T-helper 1 cell treated with Interleukin-12 subunit alpha and Interleukin-12 subunit beta and Interleukin-4 antibody, amounts not matched to agents 30 ng/mL and 1 ng/mL, for 36 hours (primary cell): Measurements from ENCODE around the gene KRT8. TPM values are rescaled to one million over a fixed set of nuclear protein-coding genes. Genes with fewer than 3 reads are reported as not detected.

Experiments
- intact Hi-C: fragments of 100-400 bp; cut with micrococcal nuclease; formaldehyde crosslinking; loops from one replicate; pipeline ENCODE4 v1.15.1; 2024
- total RNA-seq: library from RNA; stranded (reverse); gene quantifications from 2 replicates; pipeline ENCODE4 v1.2.3, GENCODE V29; 2022

KRT8 gene
- total RNA-seq, 1 donor from 2014 or later, result not detected

DNA sequence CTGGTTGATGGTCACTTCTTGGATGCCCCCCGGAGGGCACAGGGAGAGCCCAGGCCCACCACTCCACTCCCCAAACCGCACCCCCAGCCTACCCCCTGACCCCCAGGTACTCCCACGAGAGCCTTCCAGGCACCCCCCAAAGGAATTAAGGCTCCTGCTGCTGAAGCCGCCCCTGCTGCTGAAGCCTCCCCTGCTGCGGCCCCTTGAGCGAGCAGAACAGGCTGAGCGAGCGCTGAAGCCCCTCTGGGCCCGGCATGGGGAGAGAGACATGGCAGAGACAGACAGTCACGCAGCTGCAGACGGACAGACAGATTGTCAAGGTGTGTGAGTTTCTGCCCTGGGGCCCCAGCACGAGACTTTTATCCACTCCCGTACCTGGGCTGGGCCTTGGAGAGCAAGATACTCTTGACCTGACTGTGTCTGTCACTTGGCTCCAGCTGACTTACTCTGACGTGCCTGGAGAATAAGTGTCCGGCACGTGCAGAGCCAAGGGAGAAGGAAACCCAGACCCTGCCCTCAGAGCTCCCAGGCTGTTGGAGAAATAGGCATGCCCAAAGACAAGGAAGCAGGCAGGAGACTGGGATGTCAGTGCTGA is 56.1 kb downstream of the KRT8 start, which contains the start of gene KRT78:
Gene KRT78, minus strand, starts transcription at position 334 of the 595 bp plus-strand sequence. Its CDS starts 64 bp downstream, at position 270.
- intact Hi-C loops, result no loop called here

GRCh38 chr12:52847335-52848102 is 57.4 kb downstream of the KRT8 start:
- intact Hi-C loops, result no loop called here

Other genes with a start within 250 kb of the KRT8 start
- 0.39 and 0.51 TPM in 2 replicates for gene KRT1, start 224.7 kb downstream of the KRT8 start, total RNA-seq
- not detected in 2 replicates for gene KRT77, start 201.6 kb downstream of the KRT8 start, total RNA-seq
- gene KRT76, start 127.7 kb downstream of the KRT8 start, total RNA-seq, result not detected in 2 replicates
- not detected in 2 replicates for gene KRT3, start 109.0 kb downstream of the KRT8 start, total RNA-seq
- gene KRT4, start 91.0 kb downstream of the KRT8 start, total RNA-seq, result not detected in 2 replicates
- gene KRT79, start 70.8 kb downstream of the KRT8 start, total RNA-seq, result not detected in 2 replicates
- not detected in 2 replicates for gene KRT78, start 56.1 kb downstream of the KRT8 start, total RNA-seq
- gene KRT18, start 44.0 kb upstream of the KRT8 start, total RNA-seq, result 0.88 and 1.0 TPM in 2 replicates
- gene EIF4B, start 101.4 kb upstream of the KRT8 start, total RNA-seq, result 356 and 374 TPM in 2 replicates
- 1.7 and 2.5 TPM in 2 replicates for gene TNS2, start 145.0 kb upstream of the KRT8 start, total RNA-seq
- 33.9 and 35.7 TPM in 2 replicates for gene SPRYD3, start 174.3 kb upstream of the KRT8 start, total RNA-seq
- gene IGFBP6, start 192.6 kb upstream of the KRT8 start, total RNA-seq, result not detected in 2 replicates
- gene SOAT2, start 198.4 kb upstream of the KRT8 start, total RNA-seq, result not detected in 2 replicates